ELR (cell line): Measurements from ENCODE around the gene CNTFR.
"Not testable (repeated sequence)": the region's sequence is repeated elsewhere in the genome, so short reads cannot be mapped to it uniquely, and the experiment has no call there.

Experiments used
- DNase-seq: peaks from one replicate; pipeline ENCODE4 v3.0.0-alpha.2; 2015; ENCODE audit warnings: low read depth

Gene CNTFR

GRCh38 chr9:34555002-34555348 lies 34.5 kb downstream of the CNTFR start:
- no peak for DNase-seq

- no peak for DNase-seq
These were observed 35.1 kb downstream of the CNTFR start for GRCh38 chr9:34554211-34555001.

GRCh38 chr9:34553511-34554021 lies 36.0 kb downstream of the CNTFR start:
- no peak for DNase-seq

- no peak for DNase-seq
These were observed 36.5 kb downstream of the CNTFR start for GRCh38 chr9:34552986-34553385.

- DNase-seq: no peak
These were observed 36.9 kb downstream of the CNTFR start for GRCh38 chr9:34552606-34552981.

- DNase-seq: no peak
These were observed 37.5 kb downstream of the CNTFR start for GRCh38 chr9:34551751-34552605.

- DNase-seq: no peak
These were observed 38.7 kb downstream of the CNTFR start for GRCh38 chr9:34550681-34551270.

GRCh38 chr9:34550016-34550680 lies 39.4 kb downstream of the CNTFR start:
- DNase-seq: no peak

- no peak for DNase-seq
These were observed 40.2 kb downstream of the CNTFR start for GRCh38 chr9:34549407-34549732.

- DNase-seq: peak; percentile 69
These were observed 41.4 kb downstream of the CNTFR start for GRCh38 chr9:34547960-34548611.

GRCh38 chr9:34546834-34547827 lies 42.4 kb downstream of the CNTFR start:
- peak; percentile 84 for DNase-seq

- no peak for DNase-seq
These were observed 43.3 kb downstream of the CNTFR start for GRCh38 chr9:34546102-34546833.

GRCh38 chr9:34545497-34545896 lies 44.0 kb downstream of the CNTFR start:
- DNase-seq: no peak

GRCh38 chr9:34544035-34544434 lies 45.5 kb downstream of the CNTFR start:
- no peak for DNase-seq

- no peak for DNase-seq
These were observed 48.0 kb downstream of the CNTFR start for GRCh38 chr9:34541540-34541939.

GRCh38 chr9:34540827-34541226 lies 48.7 kb downstream of the CNTFR start:
- peak; percentile 81 for DNase-seq

- DNase-seq: no peak
These were observed 52.8 kb downstream of the CNTFR start for GRCh38 chr9:34536685-34537084.

- DNase-seq: not testable (repeated sequence)
These were observed 57.5 kb downstream of the CNTFR start for GRCh38 chr9:34532041-34532440.

GRCh38 chr9:34526026-34526425 lies 63.5 kb downstream of the CNTFR start:
- DNase-seq: no peak

GRCh38 chr9:34524349-34524748 lies 65.2 kb downstream of the CNTFR start:
- DNase-seq: no peak
